ENCODE results near the gene ABHD12. TPM values are rescaled to one million over a fixed set of nuclear protein-coding genes. Genes with fewer than 3 reads are reported as not detected.

ABHD12 gene
- total and polyA plus RNA-seq, 9 donors: 13.3 to 22.0 (median 15.0) TPM

DNA sequence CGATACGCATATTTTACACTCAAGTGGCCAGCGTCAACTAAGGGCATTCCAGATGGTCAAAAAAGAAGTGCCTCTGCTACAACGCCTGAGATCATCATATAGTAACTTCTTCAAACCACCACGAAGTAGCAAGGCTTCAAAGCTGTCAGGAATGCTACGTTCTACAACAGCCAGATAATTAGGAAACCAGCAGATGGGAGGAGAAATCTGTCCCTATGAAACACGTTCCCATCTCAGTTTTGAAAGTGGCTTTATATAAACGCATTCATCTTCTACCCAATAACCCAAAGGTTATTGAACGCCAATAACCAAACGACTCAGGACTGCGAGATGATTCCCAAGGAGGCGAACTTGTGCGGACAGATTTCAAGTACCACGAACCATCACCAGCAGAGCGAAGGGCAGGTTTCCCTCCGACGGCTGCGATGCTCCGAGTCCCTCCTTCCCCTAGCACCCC, 1.2 kb downstream of the ABHD12 start:
- peak; percentile 27 for DNase-seq

GRCh38 chr20:25382704-25383370, 7.8 kb downstream of the ABHD12 start:
- Histone ChIP-seq H3K27ac (ENCODE audit: low read length) (no peak overlapping the region), H3K4me3 (ENCODE audit: low read length) (no peak overlapping the region), H3K9me3 (replicated peaks; ENCODE audit: control insufficient read depth, low read depth, low read length) (no peaks in the 10 kb centered on the region), H3K4me1 (ENCODE audit: control insufficient read depth, insufficient read depth, low read length) (no peaks in the 10 kb centered on the region), H3K36me3 (ENCODE audit: control insufficient read depth, insufficient read depth, low read length) (no peaks in the 10 kb centered on the region), H3K27me3 (ENCODE audit: control insufficient read depth, insufficient read depth, low read length) (no peaks in the 10 kb centered on the region)
- WGBS (ENCODE audit: insufficient coverage): 92% methylated on average over 2 of the region's 5 CpGs
- no peak for DNase-seq

More for the DNA sequence above, 1.2 kb downstream of the ABHD12 start:
- H3K4me1 ChIP-seq (ENCODE audit: control insufficient read depth, insufficient read depth, low read length): peaks cover 2% of the 10 kb centered on the region
- 0% methylated on average over 13 of the region's 19 CpGs for WGBS (ENCODE audit: insufficient coverage)
- H3K27me3 ChIP-seq (ENCODE audit: control insufficient read depth, insufficient read depth, low read length): no peaks in the 10 kb centered on the region
- peak overlapping the region; percentile 29 for H3K27ac ChIP-seq (ENCODE audit: low read length)
- H3K9me3 ChIP-seq (replicated peaks; ENCODE audit: control insufficient read depth, low read depth, low read length): no peaks in the 10 kb centered on the region
- no peaks in the 10 kb centered on the region for H3K36me3 ChIP-seq (ENCODE audit: control insufficient read depth, insufficient read depth, low read length)
- peak overlapping the region; percentile 65 for H3K4me3 ChIP-seq (ENCODE audit: low read length)

DNA sequence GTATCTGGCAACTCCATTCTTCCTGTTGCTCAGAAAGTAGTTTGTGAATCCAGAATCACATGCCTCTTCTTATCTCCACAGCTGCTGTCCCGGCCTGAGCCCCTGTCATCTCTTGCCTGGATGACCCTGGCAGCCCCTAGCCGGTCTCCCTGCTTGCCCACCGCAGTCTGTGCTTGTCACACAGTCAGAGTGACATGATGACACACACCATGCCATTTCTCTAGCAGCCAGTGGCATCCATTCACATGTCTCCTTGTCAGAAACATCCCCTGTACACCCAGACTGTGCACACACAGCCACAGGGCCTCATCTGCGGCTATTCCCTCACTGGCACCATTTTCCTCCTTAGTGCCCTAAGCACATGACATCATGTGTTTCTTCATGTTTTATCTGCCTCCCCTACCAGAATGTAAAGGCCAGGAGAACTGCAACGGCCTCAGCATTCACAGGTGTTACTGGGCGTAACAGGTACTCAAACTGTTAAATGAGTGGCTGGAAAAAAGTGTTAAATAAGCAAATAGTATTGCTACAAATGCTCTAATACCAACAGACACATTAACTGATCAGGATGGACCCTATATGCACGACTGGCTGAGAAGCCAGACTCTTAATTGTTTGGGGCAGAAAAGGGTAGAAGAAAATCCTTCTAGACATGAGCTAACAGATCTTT, 9.6 kb downstream of the ABHD12 start:
- whole genome bisulfite sequencing (ENCODE audit: insufficient coverage): 86% methylated on average over 4 of the region's 7 CpGs
- Histone ChIP-seq H3K4me1 (ENCODE audit: control insufficient read depth, insufficient read depth, low read length) (no peaks in the 10 kb centered on the region), H3K36me3 (ENCODE audit: control insufficient read depth, insufficient read depth, low read length) (no peaks in the 10 kb centered on the region), H3K27ac (ENCODE audit: low read length) (no peak overlapping the region), H3K27me3 (ENCODE audit: control insufficient read depth, insufficient read depth, low read length) (no peaks in the 10 kb centered on the region), H3K9me3 (replicated peaks; ENCODE audit: control insufficient read depth, low read depth, low read length) (no peaks in the 10 kb centered on the region), H3K4me3 (ENCODE audit: low read length) (no peak overlapping the region)
- DNase-seq: no peak

DNA sequence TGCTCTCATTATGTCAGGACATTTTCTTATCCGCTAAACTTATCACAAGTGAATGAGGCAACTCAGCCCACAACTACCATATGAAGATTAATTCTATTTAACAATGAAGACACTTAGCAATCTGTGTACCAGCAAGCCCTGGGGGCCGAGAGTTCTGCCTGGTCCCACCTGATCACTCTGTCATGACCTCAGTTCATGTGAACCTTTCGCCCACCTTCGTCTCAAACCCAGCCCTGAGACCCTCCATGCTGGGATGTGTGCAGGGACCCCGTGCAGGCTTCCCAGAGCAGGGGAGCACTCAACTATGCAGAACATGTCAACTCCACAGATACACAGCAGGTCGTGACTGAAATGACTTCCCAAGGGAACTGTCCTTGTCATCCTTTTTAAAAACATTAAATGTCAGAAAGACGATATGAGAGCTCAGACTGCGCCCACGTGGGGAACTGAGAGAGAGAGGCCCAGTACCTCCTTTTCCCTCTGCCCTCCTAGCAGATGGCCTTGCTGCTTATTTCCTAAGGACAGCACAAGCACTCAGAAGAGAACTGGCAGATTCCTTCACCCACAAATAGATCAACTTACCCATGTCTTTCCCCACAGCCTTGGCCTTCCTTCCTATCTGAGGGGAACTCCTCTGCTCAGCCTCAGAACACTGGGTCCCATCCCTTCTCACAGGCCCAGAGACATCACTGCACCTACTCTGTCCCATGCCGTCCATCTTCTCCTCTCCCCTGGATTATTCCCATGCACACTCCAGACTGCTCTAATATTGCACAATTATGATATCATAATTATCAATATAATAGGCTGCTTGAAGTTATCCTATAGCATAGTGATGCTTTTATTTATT, 11.5 kb downstream of the ABHD12 start:
- H3K36me3 ChIP-seq (ENCODE audit: control insufficient read depth, insufficient read depth, low read length): no peaks in the 10 kb centered on the region
- no peak overlapping the region for H3K27ac ChIP-seq (ENCODE audit: low read length)
- H3K4me1 ChIP-seq (ENCODE audit: control insufficient read depth, insufficient read depth, low read length): no peaks in the 10 kb centered on the region
- no peaks in the 10 kb centered on the region for H3K9me3 ChIP-seq (replicated peaks; ENCODE audit: control insufficient read depth, low read depth, low read length)
- no peaks in the 10 kb centered on the region for H3K27me3 ChIP-seq (ENCODE audit: control insufficient read depth, insufficient read depth, low read length)
- no peak for DNase-seq
- WGBS (ENCODE audit: insufficient coverage): 97% methylated on average over 8 of the region's 10 CpGs
- no peak overlapping the region for H3K4me3 ChIP-seq (ENCODE audit: low read length)

DNA sequence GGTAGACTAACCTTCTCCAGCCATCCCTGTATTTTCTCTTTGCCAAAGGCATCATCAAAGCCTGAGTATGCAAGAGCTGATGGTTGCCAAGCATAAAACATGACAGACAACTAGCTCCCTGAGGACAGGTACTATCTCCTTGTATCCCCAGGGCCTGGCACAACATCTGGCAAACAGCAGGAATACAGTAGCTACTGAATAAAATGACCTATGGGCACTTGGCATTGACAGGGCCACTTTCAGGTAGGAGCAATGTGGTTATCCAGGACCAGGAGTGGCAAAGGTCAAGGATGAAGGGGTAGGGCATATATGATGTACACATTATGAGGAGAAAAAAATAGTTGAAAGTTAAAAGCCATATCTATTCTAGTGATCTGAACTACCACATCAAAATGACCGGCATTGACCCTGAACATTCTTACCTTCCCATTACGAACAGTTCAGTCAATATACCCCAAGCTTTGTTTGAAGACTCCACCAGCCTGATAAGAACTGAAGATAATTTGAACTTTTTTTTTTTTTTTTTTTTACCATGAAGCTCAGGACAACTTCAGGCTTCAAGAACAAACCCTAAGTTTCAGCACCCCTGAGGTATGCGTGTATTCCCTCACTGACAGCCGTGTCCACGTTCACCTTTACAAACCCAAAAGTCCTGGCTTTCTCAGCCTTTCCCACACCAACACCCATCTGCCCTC, 12.3 kb downstream of the ABHD12 start:
- H3K4me3 ChIP-seq (ENCODE audit: low read length): no peak overlapping the region
- no peaks in the 10 kb centered on the region for H3K9me3 ChIP-seq (replicated peaks; ENCODE audit: control insufficient read depth, low read depth, low read length)
- 98% methylated on average over 3 of the region's 5 CpGs for WGBS (ENCODE audit: insufficient coverage)
- H3K27ac ChIP-seq (ENCODE audit: low read length): no peak overlapping the region
- no peaks in the 10 kb centered on the region for H3K27me3 ChIP-seq (ENCODE audit: control insufficient read depth, insufficient read depth, low read length)
- DNase-seq: no peak
- no peaks in the 10 kb centered on the region for H3K36me3 ChIP-seq (ENCODE audit: control insufficient read depth, insufficient read depth, low read length)
- no peaks in the 10 kb centered on the region for H3K4me1 ChIP-seq (ENCODE audit: control insufficient read depth, insufficient read depth, low read length)

DNA sequence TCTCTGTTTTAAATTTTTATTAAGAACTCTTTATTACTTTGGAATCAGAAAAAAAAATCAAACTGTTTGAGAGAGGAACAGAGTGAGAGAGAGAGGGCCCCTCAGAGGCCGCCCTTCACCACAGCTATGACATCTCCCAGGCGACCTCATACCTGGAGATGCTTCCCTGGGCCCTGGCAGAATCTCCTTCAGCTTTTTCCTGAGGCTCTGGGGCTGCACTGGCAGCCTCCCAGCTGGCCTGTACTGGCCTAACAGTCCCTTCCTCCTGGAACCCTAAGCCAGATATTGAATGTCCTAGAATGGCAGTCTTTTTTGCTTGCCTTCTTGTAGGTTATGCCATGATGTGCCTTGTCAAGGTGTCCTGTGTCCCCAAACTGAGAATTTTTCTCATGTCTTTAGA, 13.7 kb downstream of the ABHD12 start:
- no peaks in the 10 kb centered on the region for H3K4me1 ChIP-seq (ENCODE audit: control insufficient read depth, insufficient read depth, low read length)
- H3K27me3 ChIP-seq (ENCODE audit: control insufficient read depth, insufficient read depth, low read length): no peaks in the 10 kb centered on the region
- no peak for DNase-seq
- H3K4me3 ChIP-seq (ENCODE audit: low read length): no peak overlapping the region
- H3K27ac ChIP-seq (ENCODE audit: low read length): no peak overlapping the region
- no peaks in the 10 kb centered on the region for H3K36me3 ChIP-seq (ENCODE audit: control insufficient read depth, insufficient read depth, low read length)
- WGBS (ENCODE audit: insufficient coverage): no CpG with 5 or more reads among the region's 2 CpGs
- H3K9me3 ChIP-seq (replicated peaks; ENCODE audit: control insufficient read depth, low read depth, low read length): no peaks in the 10 kb centered on the region

- Histone ChIP-seq H3K4me1 (ENCODE audit: control insufficient read depth, insufficient read depth, low read length) (no peaks in the 10 kb centered on the region), H3K4me3 (ENCODE audit: low read length) (no peak overlapping the region), H3K27me3 (ENCODE audit: control insufficient read depth, insufficient read depth, low read length) (no peaks in the 10 kb centered on the region), H3K36me3 (ENCODE audit: control insufficient read depth, insufficient read depth, low read length) (no peaks in the 10 kb centered on the region), H3K27ac (ENCODE audit: low read length) (no peak overlapping the region), H3K9me3 (replicated peaks; ENCODE audit: control insufficient read depth, low read depth, low read length) (no peaks in the 10 kb centered on the region)
- DNase-seq: no peak
- 92% methylated on average over 2 of the region's 4 CpGs for WGBS (ENCODE audit: insufficient coverage)
These were observed 14.4 kb downstream of the ABHD12 start for GRCh38 chr20:25376236-25376635.

DNA sequence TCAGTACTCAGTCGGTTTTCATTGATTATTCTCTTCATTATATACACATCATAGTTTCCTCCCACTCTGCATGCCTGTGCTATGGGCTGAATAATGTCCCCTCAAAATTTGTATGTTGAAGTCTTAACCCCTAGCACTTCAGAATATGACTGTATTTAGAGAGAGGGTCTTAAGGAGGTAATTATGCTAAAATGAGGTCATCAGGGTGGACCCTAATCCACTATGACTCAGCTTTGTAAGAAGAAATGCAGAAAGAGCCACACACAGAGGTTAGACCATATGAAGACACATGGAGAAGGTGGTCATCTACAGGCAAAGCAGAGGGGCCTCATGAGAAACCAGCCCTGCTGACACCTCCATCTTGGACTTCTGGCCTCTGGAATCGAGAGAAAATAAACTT, 15.8 kb downstream of the ABHD12 start:
- Histone ChIP-seq H3K27me3 (ENCODE audit: control insufficient read depth, insufficient read depth, low read length) (no peaks in the 10 kb centered on the region), H3K27ac (ENCODE audit: low read length) (no peak overlapping the region), H3K4me3 (ENCODE audit: low read length) (no peak overlapping the region), H3K9me3 (replicated peaks; ENCODE audit: control insufficient read depth, low read depth, low read length) (no peaks in the 10 kb centered on the region), H3K4me1 (ENCODE audit: control insufficient read depth, insufficient read depth, low read length) (no peaks in the 10 kb centered on the region), H3K36me3 (ENCODE audit: control insufficient read depth, insufficient read depth, low read length) (no peaks in the 10 kb centered on the region)
- 100% methylated on average over 1 of the region's 2 CpGs for WGBS (ENCODE audit: insufficient coverage)
- no peak for DNase-seq

DNA sequence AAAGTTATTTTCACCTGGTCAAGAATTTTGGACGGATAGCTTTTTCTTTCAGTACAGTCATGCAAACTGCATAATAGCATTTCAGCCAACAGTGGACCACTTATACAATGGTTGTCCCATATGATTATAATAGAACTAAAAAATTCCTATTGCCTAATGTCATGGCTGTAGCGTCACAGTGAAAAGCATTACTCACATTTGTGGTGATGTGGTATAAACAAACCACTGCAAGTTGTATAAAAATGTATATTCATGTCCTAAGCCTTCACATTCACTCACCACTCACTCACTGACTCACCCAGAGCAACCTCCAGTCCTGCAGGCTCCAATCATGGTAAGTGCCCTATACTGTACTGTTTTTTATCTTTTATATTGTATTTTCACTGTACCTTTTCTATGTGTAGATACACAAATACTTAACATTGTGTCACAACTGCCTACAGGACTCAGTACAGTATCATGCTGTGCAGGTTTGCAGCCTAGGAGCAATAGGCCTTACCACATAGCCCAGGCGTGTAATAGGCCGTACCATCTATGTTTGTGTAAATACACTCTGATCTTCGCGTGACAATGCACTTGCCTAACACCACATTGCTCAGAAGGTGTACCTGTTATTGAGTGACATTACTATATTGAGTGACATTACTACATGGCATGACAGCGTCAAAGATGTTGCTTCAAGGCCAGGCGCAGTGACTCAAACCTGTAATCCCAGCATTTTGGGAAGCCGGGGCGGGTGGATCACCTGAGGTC, 17.9 kb downstream of the ABHD12 start:
- no peaks in the 10 kb centered on the region for H3K4me1 ChIP-seq (ENCODE audit: control insufficient read depth, insufficient read depth, low read length)
- H3K9me3 ChIP-seq (replicated peaks; ENCODE audit: control insufficient read depth, low read depth, low read length): no peaks in the 10 kb centered on the region
- H3K27me3 ChIP-seq (ENCODE audit: control insufficient read depth, insufficient read depth, low read length): no peaks in the 10 kb centered on the region
- no peaks in the 10 kb centered on the region for H3K36me3 ChIP-seq (ENCODE audit: control insufficient read depth, insufficient read depth, low read length)
- DNase-seq: no peak
- 90% methylated on average over 2 of the region's 10 CpGs for WGBS (ENCODE audit: insufficient coverage)
- no peak overlapping the region for H3K4me3 ChIP-seq (ENCODE audit: low read length)
- H3K27ac ChIP-seq (ENCODE audit: low read length): no peak overlapping the region

Data from muscle of leg (tissue), 11 donors.